ENCODE data around the gene RAB11FIP5.
"Not testable (repeated sequence)": the region's sequence is repeated elsewhere in the genome, so short reads cannot be mapped to it uniquely, and the experiment has no call there.

The RAB11FIP5 gene
- 6.2 to 21.8 (median 8.6) reads per million in 3 experiments for total RNA-seq

- DNase-seq, result peak; percentile 82
These were observed at the start of gene RAB11FIP5 for GRCh38 chr2:73112913-73113854. Gene RAB11FIP5, minus strand, starts transcription at chr2:73112948. Its CDS starts 171 bp downstream, at chr2:73112777.

DNA sequence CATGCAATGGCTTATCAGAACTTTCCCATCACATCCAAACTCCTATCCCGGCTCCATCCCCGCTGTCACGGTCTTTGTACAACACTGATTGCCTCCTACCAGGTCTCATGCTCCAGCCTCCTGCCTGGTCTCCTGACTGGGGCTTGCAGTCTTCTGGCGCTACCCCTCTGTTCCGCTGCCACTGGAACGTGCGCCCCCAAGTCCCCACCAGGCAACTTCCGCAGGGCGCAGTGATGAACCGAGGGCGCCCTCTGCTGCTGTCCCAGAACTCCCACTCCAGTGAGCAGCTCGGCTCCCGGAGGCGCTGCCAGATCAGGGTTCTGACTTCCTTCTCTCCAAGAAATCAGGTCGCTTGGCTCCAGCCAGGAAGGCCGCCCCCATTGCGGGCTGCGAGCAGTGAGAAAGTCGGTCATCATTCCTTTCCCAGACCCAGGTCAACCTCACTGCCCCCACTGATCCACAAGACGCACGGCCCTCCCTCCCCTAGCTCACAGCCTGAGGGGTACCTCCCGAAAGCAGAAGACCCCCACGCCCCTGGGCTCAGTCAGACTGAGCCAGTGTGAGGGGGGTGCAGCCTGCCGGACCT lies 43.9 kb upstream of the RAB11FIP5 start:
- no peak for DNase-seq

DNA sequence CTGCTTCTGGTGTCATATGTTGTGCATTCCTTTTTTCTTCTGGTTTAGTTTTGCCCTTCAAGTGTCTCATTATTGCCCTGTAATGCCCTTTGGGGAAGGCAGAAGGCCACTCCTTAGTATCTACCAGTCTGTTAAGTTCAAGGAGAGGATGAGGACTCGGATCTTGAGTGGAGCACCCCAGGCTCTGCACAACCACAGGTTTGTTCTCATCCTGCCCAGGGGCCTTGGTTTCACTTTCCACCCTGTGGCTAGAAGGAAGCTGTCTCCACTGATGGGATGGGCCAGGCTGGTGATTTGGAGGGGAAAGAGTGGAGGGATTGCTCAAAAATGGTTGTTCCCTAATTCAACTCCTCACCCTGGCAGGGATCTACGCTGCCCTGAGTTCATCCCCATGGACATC lies 30.2 kb upstream of the RAB11FIP5 start:
- no peak for DNase-seq

DNA sequence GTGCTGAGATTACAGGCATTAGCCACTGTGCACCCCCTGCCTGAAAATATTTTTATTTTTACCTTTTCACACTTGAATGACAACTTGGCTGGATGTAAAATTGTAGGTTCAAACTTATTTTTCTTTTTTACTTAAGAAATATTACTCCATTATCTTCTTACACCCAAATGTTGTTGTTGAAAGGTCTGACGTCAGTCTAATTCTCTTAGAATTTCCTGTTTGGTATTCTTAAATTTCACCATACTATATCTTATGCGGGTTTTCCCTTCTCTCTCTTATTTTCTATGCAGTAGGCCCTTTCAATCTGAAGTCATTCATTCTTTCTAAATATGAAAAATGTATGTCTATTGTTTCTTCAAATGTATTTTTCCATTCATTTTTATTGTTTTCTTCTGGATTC lies 29.1 kb upstream of the RAB11FIP5 start:
- no peak for DNase-seq

DNA sequence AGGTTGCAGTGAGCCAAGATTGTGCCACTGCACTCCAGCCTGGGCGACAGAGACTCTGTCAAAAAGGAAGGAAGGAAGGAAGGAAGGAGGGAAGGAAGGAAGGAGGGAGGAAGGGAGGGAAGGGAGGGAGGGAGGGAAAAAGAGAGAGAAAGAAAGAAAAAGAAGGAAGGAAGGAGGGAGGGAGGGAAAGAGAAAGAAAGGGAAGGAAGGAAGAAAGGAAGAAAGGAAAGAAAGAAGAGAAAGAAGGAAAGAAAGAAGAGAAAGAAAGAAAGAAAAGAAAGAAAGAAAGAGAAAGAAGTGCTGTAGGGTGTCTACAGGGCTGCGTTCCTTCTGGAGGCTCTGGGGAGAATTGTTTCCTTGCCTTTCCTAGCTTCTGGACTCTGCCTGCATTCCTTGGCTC lies 22.5 kb upstream of the RAB11FIP5 start:
- DNase-seq, result no peak

- DNase-seq, result no peak
These were observed 21.7 kb upstream of the RAB11FIP5 start for GRCh38 chr2:73134471-73134870.

DNA sequence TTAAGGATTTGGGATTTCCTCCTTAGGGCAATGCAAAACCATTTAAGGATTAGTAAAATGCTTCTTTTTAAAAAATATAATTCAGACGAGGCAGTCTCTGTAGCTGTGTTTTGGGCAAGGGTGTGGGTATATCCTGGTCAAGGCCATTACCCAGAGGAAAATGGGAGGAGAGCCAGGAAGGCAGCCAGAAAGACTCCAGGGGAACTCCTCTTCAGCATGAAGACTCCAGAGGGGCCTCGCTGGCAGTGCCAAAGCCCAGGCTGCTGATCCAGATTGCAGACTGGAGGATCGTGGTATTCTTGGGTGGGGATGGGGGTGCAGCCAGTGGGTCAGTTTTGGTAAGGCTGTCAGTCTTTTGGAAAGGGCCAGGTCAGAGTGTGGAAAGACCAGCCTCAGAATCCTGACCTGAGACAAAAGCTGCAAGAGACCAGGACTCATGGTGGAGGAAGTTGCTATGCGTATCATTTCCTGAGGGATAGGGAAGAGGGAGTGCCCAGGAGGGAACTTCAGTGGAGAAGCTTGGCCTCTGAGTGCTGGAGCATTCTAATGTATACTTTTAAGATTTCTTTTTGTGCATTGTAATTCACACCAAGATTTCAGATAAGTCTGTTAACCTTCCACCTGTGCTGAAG lies 20.9 kb upstream of the RAB11FIP5 start:
- no peak for DNase-seq

DNA sequence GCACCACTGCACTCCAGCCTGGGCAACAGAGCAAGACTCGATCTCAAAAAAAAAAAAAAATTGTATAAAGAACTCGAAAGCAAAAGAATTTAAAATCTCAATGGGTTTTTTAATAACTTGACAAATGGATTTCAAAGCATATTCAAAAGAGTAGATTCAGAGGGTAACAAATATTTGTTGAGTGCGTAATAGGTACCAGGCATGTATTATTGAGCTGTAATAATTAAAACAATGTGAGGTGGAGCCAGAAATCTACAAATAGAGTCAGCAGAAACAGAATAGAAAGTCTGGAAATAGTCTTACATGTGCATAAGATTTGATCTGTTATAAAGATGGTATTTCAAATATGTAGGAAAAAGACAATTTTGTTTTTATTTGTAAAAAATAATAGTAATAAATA lies 19.1 kb upstream of the RAB11FIP5 start:
- no peak for DNase-seq

- DNase-seq, result no peak
These were observed 18.0 kb upstream of the RAB11FIP5 start for GRCh38 chr2:73130790-73131189.

GRCh38 chr2:73128841-73129535 lies 16.2 kb upstream of the RAB11FIP5 start:
- no peak for DNase-seq

DNA sequence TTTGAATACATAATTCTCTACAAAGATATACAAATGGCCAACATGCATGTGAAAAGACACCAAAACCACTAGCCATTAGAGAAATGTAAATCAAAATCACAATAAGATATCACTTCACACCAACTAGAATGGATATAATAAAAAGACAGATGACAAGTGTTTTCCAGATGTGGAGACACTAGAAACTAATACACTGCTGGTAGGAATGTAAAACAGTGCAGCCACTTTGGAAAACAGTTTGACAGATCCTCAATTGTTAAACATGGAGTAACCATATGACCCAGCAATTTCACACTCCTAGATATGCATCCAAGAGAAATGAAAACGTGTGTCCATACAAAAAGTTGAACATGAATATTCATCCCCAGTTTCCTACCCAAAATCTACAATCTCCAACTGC lies 9.8 kb upstream of the RAB11FIP5 start:
- no peak for DNase-seq

- DNase-seq, result not testable (repeated sequence)
These were observed 7.0 kb upstream of the RAB11FIP5 start for GRCh38 chr2:73119611-73120239.

DNA sequence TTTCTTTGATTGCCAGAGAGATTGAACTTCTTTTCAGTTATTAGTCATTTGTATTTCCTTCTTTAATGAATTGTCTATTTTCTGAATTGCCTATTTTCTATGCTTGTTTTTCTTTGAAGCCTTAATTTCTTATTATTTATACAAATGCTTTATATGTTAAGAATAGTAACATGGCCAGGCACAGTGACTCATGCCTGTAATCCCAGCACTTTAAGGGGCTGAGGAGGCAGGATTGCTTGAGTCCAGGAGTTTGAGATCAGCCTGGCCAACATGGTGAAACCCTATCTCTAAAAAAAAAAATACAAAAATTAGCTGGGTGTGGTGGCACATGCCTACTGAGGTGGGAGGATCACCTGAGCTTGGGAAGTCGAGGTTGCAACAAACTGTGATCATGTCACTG lies 4.7 kb upstream of the RAB11FIP5 start:
- no peak for DNase-seq

GRCh38 chr2:73116182-73116960 lies 3.6 kb upstream of the RAB11FIP5 start:
- no peak for DNase-seq

DNA sequence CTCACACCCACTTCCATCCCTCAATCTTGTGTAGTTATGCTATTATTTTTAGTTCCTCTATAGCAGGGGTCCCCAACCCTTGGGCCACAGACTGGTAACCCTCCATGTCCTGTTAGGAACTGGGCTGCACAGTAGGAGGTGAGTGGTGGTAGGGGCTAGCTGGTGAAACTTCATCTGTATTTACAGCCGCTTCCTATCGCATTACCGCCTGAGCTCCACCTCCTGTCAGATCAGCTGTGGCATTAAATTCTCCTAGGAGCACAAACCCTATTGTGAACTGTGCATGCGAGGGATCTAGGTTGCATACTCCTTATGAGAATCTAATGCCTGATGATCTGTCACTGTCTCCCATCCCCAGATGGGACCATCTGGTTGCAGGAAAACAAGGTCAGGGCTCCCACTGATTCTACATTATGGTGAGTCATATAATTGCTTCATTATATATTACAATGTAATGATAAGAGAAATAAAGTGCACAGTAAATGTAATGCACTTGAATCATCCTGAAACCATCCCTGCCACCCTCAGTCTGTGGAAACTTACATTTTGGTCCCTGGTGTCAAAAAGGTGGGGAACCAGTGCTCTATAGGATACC lies 1.6 kb upstream of the RAB11FIP5 start:
- DNase-seq, result no peak

GRCh38 chr2:73112026-73112912 lies 479 bp downstream of the RAB11FIP5 start:
- no peak for DNase-seq

DNA sequence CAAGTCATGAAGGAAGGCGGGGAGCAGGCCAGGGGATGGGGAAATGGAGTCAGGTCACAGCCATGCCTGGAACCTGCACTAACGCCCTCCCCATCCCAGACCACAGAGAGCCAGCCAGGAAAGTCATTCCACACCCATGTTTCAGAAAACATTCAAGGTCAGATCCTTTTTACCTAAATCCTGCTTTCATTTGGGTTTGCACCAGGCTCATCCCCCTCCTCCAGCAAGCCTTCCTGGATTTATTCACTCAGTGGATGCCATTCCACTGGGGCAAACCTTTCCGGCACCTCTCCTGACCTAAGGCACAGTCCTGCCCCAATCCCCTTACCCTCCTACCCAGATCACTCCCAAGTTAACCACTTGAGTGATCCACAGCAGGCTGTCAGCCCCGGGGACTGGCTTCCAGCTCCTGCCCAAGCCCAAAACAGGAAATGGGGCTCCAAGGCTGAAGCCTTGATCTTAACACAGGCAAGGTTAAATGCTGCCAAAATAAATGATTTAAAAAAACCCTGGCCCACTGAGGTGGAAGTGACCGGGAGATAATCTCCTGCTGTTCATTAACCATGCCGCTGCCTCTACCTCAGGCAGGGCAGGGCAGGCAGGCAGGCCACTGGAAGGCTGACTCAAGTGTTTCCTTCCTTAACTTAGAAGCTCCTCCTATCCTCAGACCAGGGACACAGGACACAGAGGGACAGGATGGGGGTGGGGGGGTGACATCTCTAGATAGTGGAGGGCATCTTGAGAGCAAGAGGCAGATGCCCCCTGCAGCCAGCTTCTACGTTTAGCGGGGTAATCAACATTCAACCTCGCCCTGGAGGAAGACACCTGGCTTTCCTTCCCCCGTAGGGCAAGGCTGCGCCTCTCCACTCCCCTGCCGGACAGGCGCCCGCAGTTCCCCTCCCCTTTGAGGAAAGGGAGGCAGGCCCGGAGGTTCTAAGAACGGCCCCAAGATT lies 1.4 kb downstream of the RAB11FIP5 start:
- no peak for DNase-seq

DNA sequence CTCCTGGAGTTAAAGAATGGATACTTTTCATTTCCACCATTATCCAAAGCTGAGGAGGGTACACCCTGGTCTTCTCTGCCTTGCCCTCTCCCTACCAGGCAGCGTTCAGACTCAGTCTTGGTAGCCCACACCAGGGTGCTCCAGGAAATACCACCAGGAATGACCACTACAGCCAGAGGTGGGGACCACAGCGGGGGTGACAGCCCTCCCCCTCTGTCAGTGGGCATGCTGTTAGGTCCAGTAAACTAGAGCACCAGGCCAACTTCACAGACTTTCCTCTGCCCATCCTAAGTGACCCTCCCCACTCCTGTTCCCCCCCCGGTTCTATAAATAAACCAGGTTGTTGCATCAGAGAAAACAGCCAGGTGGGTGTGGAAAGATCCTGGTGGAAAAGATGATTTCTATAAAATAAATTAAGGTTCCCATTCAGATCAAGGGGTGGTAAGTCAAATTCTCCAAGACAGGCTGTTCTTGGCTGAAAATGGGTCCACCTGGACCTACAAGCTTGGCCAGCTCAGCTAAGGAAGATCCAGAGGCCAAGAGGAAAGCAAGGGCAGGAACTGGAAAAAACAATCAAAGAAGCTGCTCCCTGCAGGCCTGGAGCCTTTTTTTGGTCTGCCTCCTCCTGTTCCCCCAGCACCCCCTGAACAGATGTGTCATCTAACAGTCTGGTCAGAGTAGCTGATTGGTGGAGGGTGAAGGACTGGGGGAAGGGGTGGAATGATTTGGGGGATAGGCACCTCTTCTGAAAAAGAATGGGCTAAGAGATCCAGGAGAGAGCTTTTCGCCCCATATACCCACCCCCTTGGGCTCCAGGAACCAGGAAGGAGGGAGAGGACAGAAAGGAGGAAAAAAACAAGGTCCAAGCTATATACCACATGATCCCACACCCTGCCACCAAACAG lies 2.3 kb downstream of the RAB11FIP5 start:
- DNase-seq, result no peak
